Neural progenitor cell (in vitro differentiated cells): ENCODE results near the gene ERC2. TPM values are rescaled to one million over a fixed set of nuclear protein-coding genes. Genes with fewer than 3 reads are reported as not detected.

ENCODE experiments used
- DNase-seq: peaks from one replicate; pipeline ENCODE4 v3.0.0-alpha.2; 2016; ENCODE audit warnings: low spot score
- H2AFZ ChIP-seq: fragments of 200-600 bp; sonication (generic); replicated peaks from 2 replicates; pipeline ENCODE4 v1.6.1; 2016; ENCODE audit warnings: antibody characterized with exemption
- H3F3A ChIP-seq: fragments of 200-600 bp; sonication (generic); 2 replicates; pipeline ENCODE4 v1.6.1; 2016; ENCODE audit warnings: antibody characterized with exemption, low read depth
- H3K27ac ChIP-seq: fragments of 200-600 bp; sonication (generic); 2 replicates; pipeline ENCODE4 v1.5.1; 2016; ENCODE audit warnings: mild to moderate bottlenecking
- H3K27me3 ChIP-seq: fragments of 200-600 bp; sonication (generic); 2 replicates; pipeline ENCODE4 v1.6.1; 2016; ENCODE audit warnings: mild to moderate bottlenecking, moderate library complexity
- H3K36me3 ChIP-seq: fragments of 200-600 bp; sonication (generic); 2 replicates; pipeline ENCODE4 v1.5.1; 2016
- H3K4me1 ChIP-seq: fragments of 200-600 bp; sonication (generic); 2 replicates; pipeline ENCODE4 v1.6.1; 2016; ENCODE audit warnings: mixed run types
- H3K4me2 ChIP-seq: fragments of 200-600 bp; sonication (generic); 2 replicates; pipeline ENCODE4 v1.6.1; 2016
- H3K4me3 ChIP-seq: fragments of 200-600 bp; sonication (generic); 2 replicates; pipeline ENCODE4 v1.5.1; 2016
- H3K79me2 ChIP-seq: fragments of 200-600 bp; sonication (generic); 2 replicates; pipeline ENCODE4 v1.6.1; 2016; ENCODE audit warnings: low read depth
- H3K9ac ChIP-seq: fragments of 200-600 bp; sonication (generic); 2 replicates; pipeline ENCODE4 v1.6.1; 2016
- H3K9me3 ChIP-seq: fragments of 200-600 bp; sonication (generic); 2 replicates; pipeline ENCODE4 v1.5.1; 2016; ENCODE audit warnings: low read depth
- H4K20me1 ChIP-seq: fragments of 200-600 bp; sonication (generic); 2 replicates; pipeline ENCODE4 v1.6.1; 2016; ENCODE audit warnings: low read depth
- H3K27ac Mint-ChIP-seq: 3 replicates; pipeline ENCODE4 v1.8.0; 2021; ENCODE audit warnings: mixed read lengths
- H3K27me3 Mint-ChIP-seq: 2 replicates; pipeline ENCODE4 v1.8.0; 2022; ENCODE audit warnings: low read depth, mild to moderate bottlenecking, inconsistent platforms, moderate library complexity, mixed read lengths; ENCODE audit not compliant: insufficient read depth
- H3K36me3 Mint-ChIP-seq: 3 replicates; pipeline ENCODE4 v1.8.0; 2021; ENCODE audit warnings: mixed read lengths
- H3K4me1 Mint-ChIP-seq: 3 replicates; pipeline ENCODE4 v1.8.0; 2021; ENCODE audit warnings: mixed read lengths
- H3K4me3 Mint-ChIP-seq: 3 replicates; pipeline ENCODE4 v1.8.0; 2021; ENCODE audit warnings: mild to moderate bottlenecking, moderate library complexity, mixed read lengths
- H3K9me3 Mint-ChIP-seq: 3 replicates; pipeline ENCODE4 v1.8.0; 2020; ENCODE audit warnings: mixed read lengths
- CTCF ChIP-seq: fragments of 200-600 bp; sonication (generic); IDR thresholded peaks from 2 replicates; pipeline ENCODE4 v1.5.1; 2017; ENCODE audit warnings: antibody characterized with exemption, mild to moderate bottlenecking
- EZH2 ChIP-seq: fragments of 200-600 bp; sonication (generic); IDR thresholded peaks from 2 replicates; pipeline ENCODE4 v1.6.1; 2017; ENCODE audit warnings: antibody characterized with exemption, mild to moderate bottlenecking, moderate library complexity
- EZH2phosphoT487 ChIP-seq: fragments of 200-600 bp; sonication (generic); IDR thresholded peaks from 2 replicates; pipeline ENCODE4 v1.6.1; 2017; ENCODE audit warnings: antibody characterized with exemption
- total RNA-seq: library from RNA; depleted of rRNA; stranded (reverse); fragments of >200 nt; gene quantifications from 2 replicates; pipeline ENCODE4 v1.2.3, GENCODE V29; 2015; ENCODE audit warnings: low replicate concordance

The ERC2 gene
- total RNA-seq, 1 donor from 2014 or later, result 24.8 TPM

- H3K27me3 ChIP-seq, result no peaks in the 10 kb centered on the region
- H3K27ac ChIP-seq, result no peak overlapping the region
- H3K9ac ChIP-seq, result no peak overlapping the region
- H3K4me2 ChIP-seq, result no peak overlapping the region
- DNase-seq, result peak; percentile 33
- no peaks in the 10 kb centered on the region for H3K36me3 ChIP-seq
- H3F3A ChIP-seq, result peaks cover 10% of the 10 kb centered on the region
- TF ChIP-seq CTCF (peak; percentile 53), EZH2 (no peak)
- H3K79me2 ChIP-seq, result no peaks in the 10 kb centered on the region
- H2AFZ ChIP-seq, result no peak overlapping the region
- H3K36me3 Mint-ChIP-seq, result no peaks in the 10 kb centered on the region
- H3K9me3 ChIP-seq, result no peaks in the 10 kb centered on the region
- no peak overlapping the region for H3K4me3 Mint-ChIP-seq
- no peaks in the 10 kb centered on the region for H4K20me1 ChIP-seq
- peaks cover 3% of the 10 kb centered on the region for H3K9me3 Mint-ChIP-seq
- peaks cover 14% of the 10 kb centered on the region for H3K4me1 ChIP-seq
- no peak overlapping the region for H3K4me3 ChIP-seq
- no peak overlapping the region for H3K27ac Mint-ChIP-seq
- H3K4me1 Mint-ChIP-seq, result peaks cover 17% of the 10 kb centered on the region
- no peaks in the 10 kb centered on the region for H3K27me3 Mint-ChIP-seq
These were observed 165.8 kb downstream of the ERC2 start for GRCh38 chr3:56302417-56302816.

GRCh38 chr3:56297281-56297840, 170.9 kb downstream of the ERC2 start:
- Histone ChIP-seq H3K27ac (no peak overlapping the region), H3K79me2 (no peaks in the 10 kb centered on the region), H3K9ac (no peak overlapping the region), H4K20me1 (no peaks in the 10 kb centered on the region), H3K4me3 (no peak overlapping the region), H3K4me2 (no peak overlapping the region), H3K9me3 (no peaks in the 10 kb centered on the region), H3K27me3 (no peaks in the 10 kb centered on the region), H3K4me1 (no peaks in the 10 kb centered on the region), H3K36me3 (no peaks in the 10 kb centered on the region), H3F3A (no peaks in the 10 kb centered on the region), H2AFZ (no peak overlapping the region)
- no peak overlapping the region for H3K27ac Mint-ChIP-seq
- peaks cover 12% of the 10 kb centered on the region for H3K36me3 Mint-ChIP-seq
- H3K27me3 Mint-ChIP-seq, result no peaks in the 10 kb centered on the region
- peaks cover 3% of the 10 kb centered on the region for H3K9me3 Mint-ChIP-seq
- peaks cover 10% of the 10 kb centered on the region for H3K4me1 Mint-ChIP-seq
- H3K4me3 Mint-ChIP-seq, result no peak overlapping the region
- TF ChIP-seq CTCF (no peak), EZH2 (no peak), EZH2phosphoT487 (no peak)
- DNase-seq, result no peak

GRCh38 chr3:56296361-56296760, 171.9 kb downstream of the ERC2 start:
- Mint-ChIP-seq H3K9me3 (peaks cover 3% of the 10 kb centered on the region), H3K4me3 (no peak overlapping the region), H3K36me3 (peaks cover 12% of the 10 kb centered on the region), H3K27ac (peak overlapping the region; percentile 4), H3K4me1 (peaks cover 10% of the 10 kb centered on the region), H3K27me3 (no peaks in the 10 kb centered on the region)
- Histone ChIP-seq H3F3A (no peaks in the 10 kb centered on the region), H2AFZ (no peak overlapping the region), H3K4me3 (no peak overlapping the region), H3K27me3 (no peaks in the 10 kb centered on the region), H3K9ac (no peak overlapping the region), H3K27ac (no peak overlapping the region), H3K79me2 (no peaks in the 10 kb centered on the region), H3K9me3 (no peaks in the 10 kb centered on the region), H3K36me3 (no peaks in the 10 kb centered on the region), H3K4me1 (no peaks in the 10 kb centered on the region), H4K20me1 (no peaks in the 10 kb centered on the region), H3K4me2 (no peak overlapping the region)
- no peak for DNase-seq
- TF ChIP-seq EZH2phosphoT487 (no peak), EZH2 (no peak), CTCF (no peak)
